ENCODE measurements around the gene RPS24. TPM values are rescaled to one million over a fixed set of nuclear protein-coding genes. Genes with fewer than 3 reads are reported as not detected.

The RPS24 gene
- total and polyA plus RNA-seq, 2 of the 13 experiments (the other 11 are each of a cell fraction or from before 2014, with no cell fraction given): 2,690 to 3,319 TPM

- H3K4me3 ChIP-seq (replicated peaks in 1 of 3; ENCODE audit: insufficient read depth in 1 of 3, low read depth in 2 of 3, low read length in 3 of 3): no peak overlapping the region
- DNase-seq (ENCODE audit: low spot score): no peak
- H3K36me3 ChIP-seq (replicated peaks in 1 of 2; ENCODE audit: control insufficient read depth in 1 of 2, insufficient read depth in 2 of 2, low read length in 2 of 2): no peaks in the 10 kb centered on the region
- no peak overlapping the region for H2AFZ ChIP-seq (ENCODE audit: low read length)
- ATAC-seq: no peak
- intact Hi-C loops (cut with micrococcal nuclease; ENCODE audit: unreplicated experiment) (no loop called here), in situ Hi-C loops (cut with HindIII; ENCODE audit: extremely low pct_ligation_motif_present, low pct_unique_long_range_greater_than_20kb) (no loop called here)
- H4K20me1 ChIP-seq (ENCODE audit: insufficient read depth, low read length): no peaks in the 10 kb centered on the region
- BruUV-seq (replicated peaks): no TSS peak
- peaks cover 15% of the 10 kb centered on the region for H3K4me1 ChIP-seq (ENCODE audit: insufficient read depth, low read length)
- POLR2A ChIA-PET: no interaction called here
- no peak for FAIRE-seq
- no peak overlapping the region for H3K4me2 ChIP-seq (ENCODE audit: low read depth, low read length)
- 62% methylated on average over 5 of the region's 5 CpGs for WGBS (ENCODE audit: low lambda C conversion rate)
- CTCF ChIA-PET (ENCODE audit: low intra/inter-chr PET ratio, low total read pairs): no interaction called here
- TF ChIP-seq NR1H2 (CRISPR knock-in tag; IDR thresholded peaks at IDR 0.05; ENCODE audit: borderline replicate concordance, low read depth) (no peak), ZNF564 (CRISPR knock-in tag; IDR thresholded peaks at IDR 0.05) (no peak), REL (CRISPR knock-in tag; conservative IDR thresholded peaks at IDR 0.05) (no peak), IKZF1 (IDR thresholded peaks at IDR 0.05) (no peak), NFIB (CRISPR knock-in tag; IDR thresholded peaks at IDR 0.05; ENCODE audit: borderline replicate concordance) (no peak), PRMT3 (CRISPR knock-in tag; IDR thresholded peaks at IDR 0.05; ENCODE audit: borderline replicate concordance, low read depth) (no peak), ZFP62 (CRISPR knock-in tag; IDR thresholded peaks at IDR 0.05) (no peak), HOXA9 (CRISPR knock-in tag; IDR thresholded peaks at IDR 0.05; ENCODE audit: borderline replicate concordance) (no peak), CEBPB (IDR thresholded peaks at IDR 0.05; ENCODE audit: borderline replicate concordance, low read depth, low read length) (no peak), RELA (CRISPR knock-in tag; IDR thresholded peaks at IDR 0.05) (no peak), RARG (CRISPR knock-in tag; IDR thresholded peaks at IDR 0.05; ENCODE audit: low read depth) (no peak), TBX2 (CRISPR knock-in tag; IDR thresholded peaks at IDR 0.05; ENCODE audit: borderline replicate concordance) (no peak), ZMYM3 (CRISPR knock-in tag; IDR thresholded peaks at IDR 0.05) (no peak), MED13 (CRISPR knock-in tag; IDR thresholded peaks at IDR 0.05) (no peak), TBP (CRISPR knock-in tag; IDR thresholded peaks at IDR 0.05) (no peak), TP53 (CRISPR knock-in tag; conservative IDR thresholded peaks at IDR 0.05) (no peak), MIXL1 (CRISPR knock-in tag; IDR thresholded peaks at IDR 0.05) (no peak), ZNF34 (CRISPR knock-in tag; IDR thresholded peaks at IDR 0.05; ENCODE audit: borderline replicate concordance) (no peak)
- H3K27me3 ChIP-seq (ENCODE audit: control insufficient read depth in 1 of 2, insufficient read depth in 2 of 2, low read length in 2 of 2): no peaks in the 10 kb centered on the region
- H3K9me3 ChIP-seq (ENCODE audit: low read length): no peaks in the 10 kb centered on the region
- H3K27ac ChIP-seq (ENCODE audit: extremely low read length, insufficient read depth, low read length): no peak overlapping the region
- H3K79me2 ChIP-seq (ENCODE audit: insufficient read depth, low read length): no peaks in the 10 kb centered on the region
- H3K9ac ChIP-seq (ENCODE audit: insufficient read depth, low read depth, low read length): no peak overlapping the region
Observed at GRCh38 chr10:78058562-78058961, 24.9 kb downstream of the RPS24 start.

Measured in HepG2 (cell line).